HG03378 (cell line): ENCODE data around the gene DIPK1A.

Source experiments
- ATAC-seq: cut with Tn5 transposase; IDR thresholded peaks from one replicate; pipeline ENCODE4 v1.9.1; 2021; ENCODE audit warnings: mild to moderate bottlenecking, moderate library complexity; ENCODE audit not compliant: unreplicated experiment

DIPK1A gene

GRCh38 chr1:92808381-92808780 lies 152.9 kb downstream of the DIPK1A start:
- ATAC-seq: no peak

GRCh38 chr1:92805216-92805615 lies 156.0 kb downstream of the DIPK1A start:
- ATAC-seq: no peak

GRCh38 chr1:92804721-92805201 lies 156.5 kb downstream of the DIPK1A start:
- ATAC-seq: peak; percentile 78

GRCh38 chr1:92803140-92803887 lies 157.9 kb downstream of the DIPK1A start:
- no peak for ATAC-seq

- no peak for ATAC-seq
Observed at GRCh38 chr1:92797961-92798360, 163.3 kb downstream of the DIPK1A start.

GRCh38 chr1:92797297-92797696 lies 164.0 kb downstream of the DIPK1A start:
- no peak for ATAC-seq

- ATAC-seq: no peak
Observed at GRCh38 chr1:92795166-92795565, 166.1 kb downstream of the DIPK1A start.

GRCh38 chr1:92792340-92792782 lies 168.9 kb downstream of the DIPK1A start:
- ATAC-seq: no peak
